Measurements from ENCODE around the gene ANKMY1.
"Not testable (repeated sequence)": the region's sequence is repeated elsewhere in the genome, so short reads cannot be mapped to it uniquely, and the experiment has no call there.

The ANKMY1 gene

GRCh38 chr2:240567872-240568677 is 10.3 kb upstream of the ANKMY1 start, which contains the start of gene RNPEPL1:
Gene RNPEPL1 (plus strand): TSS chr2:240568484. CDS start chr2:240568587, 103 bp downstream.
- peak; percentile 34 for DNase-seq

GRCh38 chr2:240567137-240567871 is 9.5 kb upstream of the ANKMY1 start:
- no peak for DNase-seq

- peak; percentile 82 for DNase-seq
These were observed 8.7 kb upstream of the ANKMY1 start for GRCh38 chr2:240566203-240567136.

- no peak for DNase-seq
These were observed 7.8 kb upstream of the ANKMY1 start for GRCh38 chr2:240565333-240566202.

- no peak for DNase-seq
These were observed 7.0 kb upstream of the ANKMY1 start for GRCh38 chr2:240564561-240565332.

GRCh38 chr2:240563951-240564560 is 6.3 kb upstream of the ANKMY1 start:
- DNase-seq, result no peak

- not testable (repeated sequence) for DNase-seq
These were observed 5.4 kb upstream of the ANKMY1 start for GRCh38 chr2:240563231-240563630.

- no peak for DNase-seq
These were observed 3.7 kb upstream of the ANKMY1 start for GRCh38 chr2:240561325-240561971.

- DNase-seq, result peak; percentile 94
These were observed 2.9 kb upstream of the ANKMY1 start for GRCh38 chr2:240560480-240561324.

- peak; percentile 85 for DNase-seq
These were observed 2.3 kb upstream of the ANKMY1 start, which contains the start of gene DUSP28 for GRCh38 chr2:240560084-240560479. Gene DUSP28 (plus strand): TSS chr2:240560357. CDS start chr2:240560685, 328 bp downstream.

- DNase-seq, result no peak
These were observed 1.5 kb upstream of the ANKMY1 start for GRCh38 chr2:240559286-240559685.

GRCh38 chr2:240558236-240558761 is 511 bp upstream of the ANKMY1 start:
- no peak for DNase-seq

- no peak for DNase-seq
These were observed 562 bp downstream of the ANKMY1 start for GRCh38 chr2:240557101-240557751.

GRCh38 chr2:240556553-240557100 is 1.2 kb downstream of the ANKMY1 start:
- DNase-seq, result no peak

- no peak for DNase-seq
These were observed 2.1 kb downstream of the ANKMY1 start for GRCh38 chr2:240555541-240556250.

GRCh38 chr2:240554767-240555493 is 2.9 kb downstream of the ANKMY1 start:
- no peak for DNase-seq

Data from NCI-H774 (cell line).